ENCODE data around the gene LMNA. TPM values are rescaled to one million over a fixed set of nuclear protein-coding genes. Genes with fewer than 3 reads are reported as not detected.

LMNA gene
- total RNA-seq, 1 experiment from 2014 or later = 225 TPM

DNA sequence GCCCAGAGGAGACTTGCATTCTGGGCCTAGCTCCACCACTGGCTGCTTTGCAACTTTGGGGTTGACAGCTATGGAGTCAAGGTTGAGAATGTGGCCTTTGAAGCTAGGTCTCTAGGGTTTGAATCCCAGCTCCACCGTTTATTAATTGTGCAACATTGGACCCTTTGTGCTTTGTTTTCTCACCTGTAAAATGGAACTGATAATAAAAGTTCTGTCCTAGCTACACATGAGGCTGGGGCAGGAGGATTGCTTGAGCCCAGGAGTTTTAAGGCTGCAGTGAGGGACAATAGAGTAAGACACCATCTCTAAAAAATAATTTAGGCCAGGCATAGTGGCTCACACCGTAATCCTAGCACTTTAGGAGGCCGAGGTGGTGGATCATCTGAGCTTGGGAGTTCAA lies 15.2 kb upstream of the LMNA start:
- CTCF ChIA-PET = interaction anchor here (0.5 to 2.1 kb wide), 2 partner anchors 31 to 34 kb away, joined by 4 to 12 read pairs; no protein-coding TSS in a partner anchor
- peaks cover 36% of the 10 kb centered on the region for H3K4me1 ChIP-seq (ENCODE audit: insufficient read depth, low read length, poor library complexity, severe bottlenecking)
- no peaks in the 10 kb centered on the region for H3K27me3 ChIP-seq (replicated peaks; ENCODE audit: insufficient read depth, low read depth, low read length, poor library complexity)
- H3K36me3 ChIP-seq (ENCODE audit: insufficient read depth, low read length, poor library complexity, severe bottlenecking) = no peaks in the 10 kb centered on the region
- no peak overlapping the region for H3K4me3 ChIP-seq (ENCODE audit: low read depth, low read length, poor library complexity, severe bottlenecking)
- TF ChIP-seq EZH2 (IDR thresholded peaks at IDR 0.05; ENCODE audit: borderline replicate concordance, low read depth, low read length, poor library complexity, severe bottlenecking) = no peak
- TF ChIP-seq, protein P1, sequence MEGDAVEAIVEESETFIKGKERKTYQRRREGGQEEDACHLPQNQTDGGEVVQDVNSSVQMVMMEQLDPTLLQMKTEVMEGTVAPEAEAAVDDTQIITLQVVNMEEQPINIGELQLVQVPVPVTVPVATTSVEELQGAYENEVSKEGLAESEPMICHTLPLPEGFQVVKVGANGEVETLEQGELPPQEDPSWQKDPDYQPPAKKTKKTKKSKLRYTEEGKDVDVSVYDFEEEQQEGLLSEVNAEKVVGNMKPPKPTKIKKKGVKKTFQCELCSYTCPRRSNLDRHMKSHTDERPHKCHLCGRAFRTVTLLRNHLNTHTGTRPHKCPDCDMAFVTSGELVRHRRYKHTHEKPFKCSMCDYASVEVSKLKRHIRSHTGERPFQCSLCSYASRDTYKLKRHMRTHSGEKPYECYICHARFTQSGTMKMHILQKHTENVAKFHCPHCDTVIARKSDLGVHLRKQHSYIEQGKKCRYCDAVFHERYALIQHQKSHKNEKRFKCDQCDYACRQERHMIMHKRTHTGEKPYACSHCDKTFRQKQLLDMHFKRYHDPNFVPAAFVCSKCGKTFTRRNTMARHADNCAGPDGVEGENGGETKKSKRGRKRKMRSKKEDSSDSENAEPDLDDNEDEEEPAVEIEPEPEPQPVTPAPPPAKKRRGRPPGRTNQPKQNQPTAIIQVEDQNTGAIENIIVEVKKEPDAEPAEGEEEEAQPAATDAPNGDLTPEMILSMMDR (conservative IDR thresholded peaks at IDR 0.05; ENCODE audit: low read depth, low read length) = no peak
- intact Hi-C loops (cut with micrococcal nuclease; ENCODE audit: unreplicated experiment) = no loop called here
- H3K9me3 ChIP-seq (ENCODE audit: low read depth, low read length, poor library complexity, severe bottlenecking) = no peaks in the 10 kb centered on the region
- POLR2A ChIA-PET (ENCODE audit: low non-redundant PET) = no interaction called here
- BruUV-seq (replicated peaks) = no TSS peak
- DNase-seq (ENCODE audit: low spot score) = no peak
- H3K27ac ChIP-seq (ENCODE audit: low read depth, low read length, poor library complexity, severe bottlenecking) = no peak overlapping the region

DNA sequence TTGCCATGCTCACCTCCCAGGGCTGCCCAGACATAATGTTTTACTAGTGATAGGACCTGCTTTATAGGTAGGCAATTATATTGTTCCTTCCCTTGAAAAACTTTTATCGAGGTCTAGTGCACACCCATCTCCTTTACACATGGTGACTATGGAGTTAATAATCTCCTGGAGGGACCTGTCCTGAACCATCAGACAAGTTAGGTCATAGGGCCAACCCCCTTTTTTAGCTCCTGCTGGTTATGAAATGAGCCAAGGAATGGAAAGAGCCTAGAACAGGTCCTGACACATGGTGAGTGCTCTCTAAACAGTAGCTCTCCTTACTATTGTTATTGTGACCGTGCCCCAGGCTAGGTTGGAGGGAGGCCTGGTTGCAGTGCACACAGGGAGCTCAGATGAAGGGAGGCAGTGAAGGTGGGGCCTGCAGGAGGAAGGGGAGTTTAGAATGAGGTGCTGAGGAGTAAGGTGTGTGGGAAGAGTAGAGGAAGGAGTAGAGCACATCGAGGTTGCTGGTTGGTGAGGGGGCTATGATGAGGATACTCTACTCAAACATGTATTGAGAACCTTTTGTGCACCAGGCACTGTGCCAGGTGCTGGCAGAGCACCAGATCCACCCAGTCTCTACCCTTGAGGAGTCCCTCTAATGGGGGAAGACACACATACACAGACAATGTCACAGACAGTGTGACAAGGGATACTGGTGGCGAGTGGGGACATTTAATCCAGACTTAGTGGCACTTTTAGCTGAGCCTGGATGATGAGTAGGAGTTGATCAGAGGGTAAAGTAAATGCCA lies 14.1 kb upstream of the LMNA start:
- peaks cover 47% of the 10 kb centered on the region for H3K4me1 ChIP-seq (ENCODE audit: insufficient read depth, low read length, poor library complexity, severe bottlenecking)
- no peak for DNase-seq (ENCODE audit: low spot score)
- H3K4me3 ChIP-seq (ENCODE audit: low read depth, low read length, poor library complexity, severe bottlenecking) = no peak overlapping the region
- POLR2A ChIA-PET (ENCODE audit: low non-redundant PET) = no interaction called here
- no peaks in the 10 kb centered on the region for H3K36me3 ChIP-seq (ENCODE audit: insufficient read depth, low read length, poor library complexity, severe bottlenecking)
- H3K27ac ChIP-seq (ENCODE audit: low read depth, low read length, poor library complexity, severe bottlenecking) = no peak overlapping the region
- intact Hi-C loops (cut with micrococcal nuclease; ENCODE audit: unreplicated experiment) = no loop called here
- H3K27me3 ChIP-seq (replicated peaks; ENCODE audit: insufficient read depth, low read depth, low read length, poor library complexity) = no peaks in the 10 kb centered on the region
- CTCF ChIA-PET = interaction anchor here (2.1 kb wide), 1 partner anchor 29 kb away, joined by 12 read pairs; no protein-coding TSS in a partner anchor
- no peaks in the 10 kb centered on the region for H3K9me3 ChIP-seq (ENCODE audit: low read depth, low read length, poor library complexity, severe bottlenecking)
- no TSS peak for BruUV-seq (replicated peaks)
- no peak for TF ChIP-seq EZH2 (IDR thresholded peaks at IDR 0.05; ENCODE audit: borderline replicate concordance, low read depth, low read length, poor library complexity, severe bottlenecking)
- TF ChIP-seq, protein P1 (conservative IDR thresholded peaks at IDR 0.05; ENCODE audit: low read depth, low read length) = no peak

DNA sequence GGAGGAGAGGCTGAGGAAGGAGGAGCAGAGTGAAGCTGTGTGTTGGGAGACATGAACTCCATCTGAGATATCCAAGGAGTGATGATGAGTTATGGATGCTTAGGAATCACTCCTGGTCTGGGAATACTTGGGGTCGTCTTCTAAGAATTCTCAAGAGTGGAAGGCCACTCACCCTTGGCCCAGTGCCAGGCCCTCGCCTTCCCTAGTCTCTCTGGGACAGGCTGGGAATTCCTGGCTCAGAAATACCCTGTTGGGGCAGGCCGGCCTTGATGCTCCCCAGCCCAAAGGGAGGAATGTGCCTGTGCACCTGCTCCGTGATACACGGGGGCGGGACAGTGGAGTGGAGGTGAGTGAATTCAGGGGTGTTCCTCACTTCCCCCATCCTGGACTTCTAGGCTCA lies 12.6 kb upstream of the LMNA start:
- no peaks in the 10 kb centered on the region for H3K9me3 ChIP-seq (ENCODE audit: low read depth, low read length, poor library complexity, severe bottlenecking)
- no peak for DNase-seq (ENCODE audit: low spot score)
- POLR2A ChIA-PET (ENCODE audit: low non-redundant PET) = no interaction called here
- CTCF ChIA-PET = no interaction called here
- peaks cover 55% of the 10 kb centered on the region for H3K4me1 ChIP-seq (ENCODE audit: insufficient read depth, low read length, poor library complexity, severe bottlenecking)
- intact Hi-C loops (cut with micrococcal nuclease; ENCODE audit: unreplicated experiment) = no loop called here
- TF ChIP-seq, protein P1 (conservative IDR thresholded peaks at IDR 0.05; ENCODE audit: low read depth, low read length) = no peak
- TF ChIP-seq EZH2 (IDR thresholded peaks at IDR 0.05; ENCODE audit: borderline replicate concordance, low read depth, low read length, poor library complexity, severe bottlenecking) = no peak
- H3K27me3 ChIP-seq (replicated peaks; ENCODE audit: insufficient read depth, low read depth, low read length, poor library complexity) = no peaks in the 10 kb centered on the region
- H3K27ac ChIP-seq (ENCODE audit: low read depth, low read length, poor library complexity, severe bottlenecking) = no peak overlapping the region
- BruUV-seq (replicated peaks) = no TSS peak
- no peaks in the 10 kb centered on the region for H3K36me3 ChIP-seq (ENCODE audit: insufficient read depth, low read length, poor library complexity, severe bottlenecking)
- no peak overlapping the region for H3K4me3 ChIP-seq (ENCODE audit: low read depth, low read length, poor library complexity, severe bottlenecking)

All from A673 (cell line).